NB4 (cell line): ENCODE measurements around the gene CRIP3.

ENCODE experiments used
- CTCF ChIP-seq: IDR thresholded peaks from one replicate; pipeline ENCODE4 v1.5.1; 2012; ENCODE audit warnings: low read depth, low read length
- MYC ChIP-seq: IDR thresholded peaks from 2 replicates; pipeline ENCODE4 v1.6.1; 2011; ENCODE audit warnings: low read depth, low read length
- POLR2A ChIP-seq: IDR thresholded peaks from 2 replicates; pipeline ENCODE4 v1.6.1; 2011; ENCODE audit warnings: mild to moderate bottlenecking; ENCODE audit not compliant: insufficient read length; ENCODE audit errors: extremely low read depth

GRCh38 chr6:43339168-43339567, 30.5 kb upstream of the CRIP3 start:
- TF ChIP-seq CTCF (no peak), POLR2A (no peak), MYC (no peak)
